Spleen (tissue), 11 donors: Measurements from ENCODE around the gene SCNN1A. TPM values are rescaled to one million over a fixed set of nuclear protein-coding genes. Genes with fewer than 3 reads are reported as not detected.
A peak's percentile ranks its signal among the peaks of the same experiment; 100 is the strongest.

Experiments used
- DNase-seq: peaks from one replicate; pipeline ENCODE4 v3.0.0-alpha.2; 2020
- H3K27ac ChIP-seq, 8 donors: fragments of 200-600 bp; sonication (generic) in 7 of 8; 1 replicate in 4 of 8; 2 replicates in 4 of 8; pipeline versions ENCODE4 v1.5.0 to v1.8.0; 2016 to 2021; ENCODE audit warnings: inconsistent platforms in 4 of 8, mild to moderate bottlenecking in 4 of 8, moderate library complexity in 1 of 8
- H3K27me3 ChIP-seq, 7 donors: fragments of 200-600 bp; sonication (generic) in 6 of 7; replicated peaks in 1 of 7; 1 replicate in 4 of 7; 2 replicates in 3 of 7; pipeline versions ENCODE4 v1.5.0 to v1.8.0; 2016 to 2021; ENCODE audit warnings: inconsistent platforms in 3 of 7, mild to moderate bottlenecking in 1 of 7
- H3K36me3 ChIP-seq, 6 donors: fragments of 200-600 bp; sonication (generic) in 5 of 6; 1 replicate in 4 of 6; 2 replicates in 2 of 6; pipeline versions ENCODE4 v1.5.0 to v1.8.0; 2016 to 2021; ENCODE audit warnings: inconsistent platforms in 2 of 6
- H3K4me1 ChIP-seq, 6 donors: fragments of 200-600 bp; sonication (generic) in 5 of 6; 1 replicate in 3 of 6; 2 replicates in 3 of 6; pipeline versions ENCODE4 v1.5.0 to v1.8.0; 2016 to 2021; ENCODE audit warnings: inconsistent platforms in 3 of 6
- H3K4me3 ChIP-seq, 8 donors: fragments of 200-600 bp; sonication (generic) in 7 of 8; 1 replicate in 4 of 8; 2 replicates in 4 of 8; pipeline versions ENCODE4 v1.5.0 to v1.8.0; 2016 to 2021; ENCODE audit warnings: inconsistent platforms in 4 of 8, mild to moderate bottlenecking in 4 of 8, moderate library complexity in 2 of 8
- H3K9me3 ChIP-seq, 8 donors: fragments of 200-600 bp; sonication (generic) in 7 of 8; 1 replicate in 4 of 8; 2 replicates in 4 of 8; pipeline versions ENCODE4 v1.5.0 to v1.8.0; 2016 to 2021; ENCODE audit warnings: inconsistent platforms in 4 of 8
- POLR2A ChIP-seq, 3 donors: fragments of 450-650 bp; IDR thresholded peaks; one replicate each; pipeline ENCODE4 v1.5.1; 2017; ENCODE audit warnings: antibody characterized with exemption in 3 of 3, mild to moderate bottlenecking in 1 of 3
- POLR2AphosphoS5 ChIP-seq, 3 donors: sonication (generic); formaldehyde crosslinking; IDR thresholded peaks; one replicate each; pipeline ENCODE4 v1.5.1; 2017; ENCODE audit warnings: antibody characterized with exemption in 3 of 3
- WGBS, 5 donors: extraction: QIAGEN DNeasy Blood & Tissue Kit in 3 of 5; methylation state at CpG; one replicate each; pipeline versions ENCODE4 v1.1.5 to v1.1.7; 2013 to 2018; 5-methylcytosine and 5-hydroxymethylcytosine counted together
- intact Hi-C: fragments of 100-400 bp; cut with DNase I; formaldehyde crosslinking; loops from one replicate; pipeline ENCODE4 v1.15.0; 2023; ENCODE audit warnings: low total_unique reads
- polyA plus RNA-seq, 3 donors: library from polyadenylated mRNA; stranded (reverse); fragments of 200-250 nt; gene quantifications; one replicate each; pipeline ENCODE4 v1.2.1, GENCODE V29; 2013
- total RNA-seq, 7 donors: library from RNA; depleted of rRNA in 3 of 7; stranded (reverse); fragments of >200 nt in 3 of 7; fragmentation: NEBNext Ultra II Directional in 4 of 7; extraction: Animal tissue kit (Norgen Biotek cat#: 25700) in 4 of 7; gene quantifications; one replicate each; pipeline versions ENCODE4 v1.1.0 to v1.2.1, GENCODE V29; 2016 to 2021
- TF ChIP-seq, protein P1 (sequence below), 11 experiments: fragments of 200-600 bp in 7 of 11; fragments of 450-650 bp in 4 of 11; sonication (generic) in 4 of 11; IDR thresholded peaks in 8 of 11; conservative IDR thresholded peaks in 3 of 11; 1 replicate in 7 of 11; 2 replicates in 4 of 11; pipeline versions ENCODE4 v1.4.0 to v1.8.0; 2016 to 2021; ENCODE audit warnings: antibody characterized with exemption in 11 of 11, inconsistent platforms in 4 of 11, mild to moderate bottlenecking in 1 of 11
- donor health status: healthy with polysubstance abuse.
- donor health status: DM: no; HTN: no; CAD: no; lungs with moderate emphysema.
- donor health status: DM: no; HTN: no; CAD: no.
- donor health status: Bipolar disorder and iron deficiency.
- donor health status: healthy.
- donor health status: DM: no; HTN: no; CAD: no.
- donor health status: DM: yes; HTN: yes; CAD: no.

The SCNN1A gene
- total and polyA plus RNA-seq, 10 donors, result 0.17 to 8.6 (median 1.4) TPM

- no peaks in the 10 kb centered on the region for H3K9me3 ChIP-seq
- no peak for DNase-seq
- TF ChIP-seq, protein P1, sequence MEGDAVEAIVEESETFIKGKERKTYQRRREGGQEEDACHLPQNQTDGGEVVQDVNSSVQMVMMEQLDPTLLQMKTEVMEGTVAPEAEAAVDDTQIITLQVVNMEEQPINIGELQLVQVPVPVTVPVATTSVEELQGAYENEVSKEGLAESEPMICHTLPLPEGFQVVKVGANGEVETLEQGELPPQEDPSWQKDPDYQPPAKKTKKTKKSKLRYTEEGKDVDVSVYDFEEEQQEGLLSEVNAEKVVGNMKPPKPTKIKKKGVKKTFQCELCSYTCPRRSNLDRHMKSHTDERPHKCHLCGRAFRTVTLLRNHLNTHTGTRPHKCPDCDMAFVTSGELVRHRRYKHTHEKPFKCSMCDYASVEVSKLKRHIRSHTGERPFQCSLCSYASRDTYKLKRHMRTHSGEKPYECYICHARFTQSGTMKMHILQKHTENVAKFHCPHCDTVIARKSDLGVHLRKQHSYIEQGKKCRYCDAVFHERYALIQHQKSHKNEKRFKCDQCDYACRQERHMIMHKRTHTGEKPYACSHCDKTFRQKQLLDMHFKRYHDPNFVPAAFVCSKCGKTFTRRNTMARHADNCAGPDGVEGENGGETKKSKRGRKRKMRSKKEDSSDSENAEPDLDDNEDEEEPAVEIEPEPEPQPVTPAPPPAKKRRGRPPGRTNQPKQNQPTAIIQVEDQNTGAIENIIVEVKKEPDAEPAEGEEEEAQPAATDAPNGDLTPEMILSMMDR (IDR thresholded peaks at IDR 0.05 in 8 of 11, conservative IDR thresholded peaks at IDR 0.05 in 3 of 11), result no peak
- H3K36me3 ChIP-seq, result peaks cover 0 to 17% (median 6%) of the 10 kb centered on the region in 6 donors
- H3K4me3 ChIP-seq, result no peak overlapping the region
- no peaks in the 10 kb centered on the region for H3K27me3 ChIP-seq
- H3K4me1 ChIP-seq, result peaks cover 0 to 44% (median 12%) of the 10 kb centered on the region in 6 donors
- WGBS, 5 donors, result 87 to 98% (median 94%) methylated on average over 2 of the region's 2 CpGs
- H3K27ac ChIP-seq, result no peak overlapping the region
- intact Hi-C loops, result no loop called here
These were observed 20.7 kb upstream of the SCNN1A start for GRCh38 chr12:6396031-6396430.

- 58 to 72% (median 61%) methylated on average over 6 to 8 of the region's 8 CpGs for WGBS, 5 donors
- Histone ChIP-seq H3K4me3 (no peak overlapping the region), H3K27ac (peak overlapping the region in 4 of 8 donors; percentile 25 to 63 (median 42)), H3K36me3 (peaks cover 0 to 33% (median 15%) of the 10 kb centered on the region in 6 donors), H3K27me3 (no peaks in the 10 kb centered on the region), H3K9me3 (no peaks in the 10 kb centered on the region), H3K4me1 (peaks cover 0 to 49% (median 13%) of the 10 kb centered on the region in 6 donors)
- intact Hi-C loops, result no loop called here
- TF ChIP-seq POLR2AphosphoS5 (IDR thresholded peaks at IDR 0.05), result peak in 2 of 3 donors; percentile 32 to 34
- TF ChIP-seq, protein P1 (IDR thresholded peaks at IDR 0.05 in 8 of 11, conservative IDR thresholded peaks at IDR 0.05 in 3 of 11), result no peak
- DNase-seq, result no peak
These were observed 19.0 kb upstream of the SCNN1A start for GRCh38 chr12:6394398-6394797.

GRCh38 chr12:6393109-6393508 lies 17.7 kb upstream of the SCNN1A start:
- Histone ChIP-seq H3K4me1 (peaks cover 0 to 53% (median 16%) of the 10 kb centered on the region in 6 donors), H3K9me3 (no peaks in the 10 kb centered on the region), H3K4me3 (no peak overlapping the region), H3K36me3 (peaks cover 0 to 46% (median 16%) of the 10 kb centered on the region in 6 donors), H3K27me3 (no peaks in the 10 kb centered on the region), H3K27ac (peak overlapping the region in 2 of 8 donors; percentile 1 to 46)
- intact Hi-C loops, result no loop called here
- no peak for DNase-seq
- WGBS, 5 donors, result 80 to 93% (median 87%) methylated on average over 7 of the region's 7 CpGs
- TF ChIP-seq POLR2A (IDR thresholded peaks at IDR 0.05) (no peak), POLR2AphosphoS5 (IDR thresholded peaks at IDR 0.05) (no peak)
- TF ChIP-seq, protein P1 (IDR thresholded peaks at IDR 0.05 in 8 of 11, conservative IDR thresholded peaks at IDR 0.05 in 3 of 11), result no peak

DNA sequence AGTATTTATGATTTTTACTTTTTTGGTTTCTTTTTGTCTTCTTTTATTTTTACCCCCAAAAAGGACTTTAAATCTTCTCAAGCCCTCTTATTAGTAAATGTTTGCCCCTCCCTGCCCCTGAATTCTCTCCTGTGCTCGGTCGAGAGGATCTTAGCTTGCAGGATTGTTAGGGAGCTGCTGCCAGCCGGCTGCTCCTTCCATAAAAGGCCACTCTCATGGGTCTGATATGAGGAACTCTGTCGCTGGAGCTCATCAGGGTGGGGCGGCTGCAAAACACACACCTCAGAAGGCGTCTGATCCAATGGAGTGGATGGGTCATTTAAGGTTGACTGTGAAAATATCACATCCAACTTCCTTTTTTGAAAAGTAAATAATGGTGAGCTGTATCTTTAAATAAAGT lies 17.1 kb upstream of the SCNN1A start:
- Histone ChIP-seq H3K27ac (peak overlapping the region in 2 of 8 donors; percentile 18 to 53), H3K27me3 (no peaks in the 10 kb centered on the region), H3K4me1 (peaks cover 0 to 59% (median 16%) of the 10 kb centered on the region in 6 donors), H3K4me3 (no peak overlapping the region), H3K36me3 (peaks cover 0 to 52% (median 18%) of the 10 kb centered on the region in 6 donors), H3K9me3 (no peaks in the 10 kb centered on the region)
- TF ChIP-seq POLR2AphosphoS5 (IDR thresholded peaks at IDR 0.05) (no peak), POLR2A (IDR thresholded peaks at IDR 0.05) (no peak)
- TF ChIP-seq, protein P1 (IDR thresholded peaks at IDR 0.05 in 8 of 11, conservative IDR thresholded peaks at IDR 0.05 in 3 of 11), result no peak
- 42 to 66% (median 58%) methylated on average over 6 of the region's 6 CpGs for WGBS, 5 donors
- no peak for DNase-seq
- intact Hi-C loops, result no loop called here
